ENCODE data around the gene PLOD2.

- TF ChIP-seq CTCF (IDR thresholded peaks at IDR 0.05) = peak; percentile 91
- no peak for TF ChIP-seq POLR2AphosphoS5 (IDR thresholded peaks at IDR 0.05; ENCODE audit: low read depth, low read length)
- TF ChIP-seq REST (IDR thresholded peaks at IDR 0.05; ENCODE audit: insufficient read depth in 1 of 2, low read depth in 2 of 2, low read length in 1 of 2) = no peak
- TF ChIP-seq SIN3A (IDR thresholded peaks at IDR 0.05; ENCODE audit: borderline replicate concordance, insufficient read depth, low read depth, low read length) = no peak
- TF ChIP-seq TCF7L2 (IDR thresholded peaks at IDR 0.05; ENCODE audit: low read depth, low read length) = no peak
These were observed 28.7 kb upstream of the PLOD2 start for GRCh38 chr3:146189519-146190173.

Data from Panc1 (cell line).